ENCODE data around the gene MLIP.
"Not testable (repeated sequence)": the region's sequence is repeated elsewhere in the genome, so short reads cannot be mapped to it uniquely, and the experiment has no call there.

GRCh38 chr6:54203474-54204035, 92.3 kb downstream of the MLIP start:
- TF ChIP-seq POLR2A (IDR thresholded peaks at IDR 0.05; ENCODE audit: low read depth, low read length); TAF1 (IDR thresholded peaks at IDR 0.05; ENCODE audit: borderline replicate concordance, low read depth, low read length): not testable (repeated sequence)

Data from GM12892 (cell line).